NCI-H510A (cell line): ENCODE results near the gene TEX48.
A peak's percentile ranks its signal among the peaks of the same experiment; 100 is the strongest.

Experiments used
- DNase-seq: peaks from one replicate; lab custom pipeline; 2025; lab: John Stamatoyannopoulos, UW

Gene TEX48

GRCh38 chr9:114693248-114693855 lies 11.4 kb upstream of the TEX48 start:
- DNase-seq, result no peak

DNA sequence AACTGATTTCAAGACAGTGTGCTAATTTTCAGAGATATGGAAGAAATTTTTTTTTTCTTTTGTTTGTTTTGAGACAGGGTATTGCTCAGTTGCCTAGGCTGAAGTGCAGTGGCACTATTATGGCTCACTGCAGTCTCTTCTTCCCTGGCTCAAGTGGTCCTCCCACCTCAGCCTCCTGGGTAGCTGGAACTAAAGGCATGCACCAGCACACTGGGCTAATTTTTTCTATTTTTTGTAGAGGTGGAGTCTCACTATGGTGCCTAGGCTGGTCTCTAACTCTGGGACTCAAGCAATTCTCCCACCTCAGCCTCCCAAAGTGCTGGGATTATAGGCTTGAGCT lies 9.9 kb upstream of the TEX48 start:
- DNase-seq, result no peak

DNA sequence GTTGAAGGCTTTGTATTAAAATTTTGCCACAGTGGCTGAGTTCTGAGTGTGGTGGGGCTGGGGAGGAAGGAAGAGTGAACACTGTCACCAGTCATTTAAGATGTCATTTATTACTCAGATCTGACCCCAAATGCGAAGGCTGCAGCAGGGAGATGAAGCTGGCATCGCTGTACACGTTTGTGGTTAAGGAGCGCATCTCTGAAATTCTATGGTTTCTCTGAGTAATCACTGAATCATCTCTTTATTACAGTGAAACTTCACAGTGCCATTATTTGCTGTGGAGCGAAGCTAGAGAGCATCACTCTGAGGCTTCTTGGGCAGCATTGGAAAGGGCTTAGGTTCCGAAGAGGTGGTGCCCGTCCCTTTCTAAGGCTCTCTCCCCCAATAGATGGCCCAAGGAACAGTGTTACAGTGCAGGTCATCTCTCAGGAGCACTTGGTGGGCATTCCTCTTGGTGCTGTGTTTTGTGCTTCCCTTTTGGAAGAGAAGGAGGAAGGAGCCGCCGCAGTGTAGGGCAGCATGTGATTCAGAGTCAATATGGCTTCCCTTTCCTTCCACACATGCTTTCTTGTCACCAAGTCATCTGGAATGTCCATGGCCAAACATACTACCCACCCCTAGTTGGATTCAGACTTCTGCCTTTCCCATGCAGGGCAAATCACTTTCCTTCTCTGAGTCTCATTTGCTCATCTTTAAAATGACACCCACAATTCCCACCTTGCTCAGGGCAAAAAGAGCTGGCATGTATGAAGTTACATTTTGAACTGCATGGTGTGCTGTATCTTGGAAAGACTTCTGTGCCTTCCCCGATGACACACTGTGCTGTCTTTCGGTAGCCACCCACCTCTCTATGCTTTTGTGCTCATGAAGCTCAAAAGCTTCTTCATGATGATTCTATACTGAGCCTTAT lies 9.3 kb upstream of the TEX48 start:
- DNase-seq, result no peak

DNA sequence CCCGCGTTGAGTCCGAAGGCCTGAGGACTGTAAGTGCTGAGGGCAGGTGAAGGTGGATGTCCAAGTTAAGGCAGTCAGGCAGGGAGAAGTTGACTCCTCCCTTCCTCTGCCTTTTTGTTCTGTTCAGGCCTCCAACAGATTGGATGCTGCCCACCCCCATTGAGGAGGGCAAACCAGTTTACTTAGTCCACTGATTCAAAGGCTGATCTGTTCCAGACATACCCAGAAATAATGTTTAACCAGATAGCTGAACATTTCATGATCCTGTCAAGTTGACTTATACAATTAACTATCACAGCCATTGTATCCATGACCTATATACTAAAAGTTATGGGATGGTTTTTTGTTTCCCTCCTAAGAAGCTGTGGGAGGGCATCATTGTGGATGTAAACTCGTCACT lies 8.3 kb upstream of the TEX48 start:
- no peak for DNase-seq

GRCh38 chr9:114689813-114690212 lies 7.8 kb upstream of the TEX48 start:
- DNase-seq, result no peak

DNA sequence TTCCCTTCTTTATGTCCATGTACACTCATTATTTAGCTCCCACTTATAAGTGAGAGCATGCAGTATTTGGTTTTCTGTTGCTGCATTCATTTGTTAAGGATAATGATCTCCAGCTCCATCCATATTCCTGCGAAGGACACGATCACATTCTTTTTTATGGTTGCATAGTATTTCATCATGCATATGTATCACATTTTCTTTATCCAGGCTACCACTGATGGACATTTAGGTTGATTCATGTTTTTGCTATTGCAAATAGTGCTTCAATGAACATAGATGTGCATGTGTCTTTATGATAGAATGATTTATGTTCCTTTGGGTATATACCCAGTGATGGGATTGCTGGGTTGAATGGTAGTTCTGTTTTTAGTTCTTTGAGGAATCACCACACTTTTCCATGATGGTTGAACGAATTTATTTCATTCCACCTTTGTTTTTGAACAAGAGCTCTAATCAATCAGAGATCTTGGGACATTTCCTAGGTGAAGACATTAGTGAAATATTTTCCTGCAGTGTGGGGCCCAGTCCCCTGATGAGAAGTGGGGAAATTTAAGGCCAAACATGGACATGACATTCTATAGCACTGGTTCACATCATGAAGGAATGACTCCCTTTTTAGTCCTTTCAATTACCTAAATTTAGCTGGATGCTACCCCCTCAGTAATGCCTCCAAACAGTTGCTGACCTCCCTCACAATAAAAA lies 7.1 kb upstream of the TEX48 start:
- no peak for DNase-seq

DNA sequence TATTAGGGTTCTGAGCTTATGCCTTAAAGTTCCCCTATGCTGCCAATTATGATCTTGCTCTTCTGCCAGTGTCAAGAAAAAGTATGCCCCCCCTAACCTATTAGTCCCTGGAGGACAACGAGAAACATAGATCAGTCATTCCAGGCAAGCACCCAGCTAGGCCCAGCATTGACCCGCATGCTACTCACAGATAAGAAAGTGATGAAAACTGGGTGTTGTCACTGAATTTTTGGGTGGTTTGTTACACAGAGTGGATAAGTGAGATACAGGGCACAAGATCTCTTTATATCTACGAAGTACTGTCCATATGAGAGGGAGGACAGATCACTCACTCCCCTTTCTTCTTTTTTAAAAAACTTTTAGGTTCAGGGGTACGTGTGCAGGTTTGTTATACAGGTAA lies 6.4 kb upstream of the TEX48 start:
- DNase-seq, result no peak

DNA sequence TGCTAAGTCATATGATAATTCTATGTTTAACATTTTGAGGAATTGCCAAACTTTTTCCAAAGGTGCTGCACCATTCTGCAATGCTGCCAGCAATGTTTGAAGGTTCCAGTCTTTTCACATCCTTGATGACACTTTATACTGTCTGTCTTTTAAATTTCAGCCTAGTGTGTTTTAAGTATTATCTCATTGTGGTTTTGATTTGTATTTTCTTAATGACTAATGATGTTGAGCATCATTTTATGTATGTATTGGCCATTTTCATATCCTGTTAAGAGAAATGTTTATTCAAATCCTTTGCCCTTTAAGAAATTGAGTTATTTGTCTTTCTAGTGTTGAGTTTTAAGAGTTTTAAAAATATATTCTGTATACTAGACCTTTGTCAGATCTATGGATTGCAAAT lies 5.0 kb upstream of the TEX48 start:
- DNase-seq, result no peak

GRCh38 chr9:114685951-114686350 lies 4.0 kb upstream of the TEX48 start:
- DNase-seq, result no peak

- DNase-seq, result no peak
Observed at GRCh38 chr9:114684036-114684435, 2.0 kb upstream of the TEX48 start.

DNA sequence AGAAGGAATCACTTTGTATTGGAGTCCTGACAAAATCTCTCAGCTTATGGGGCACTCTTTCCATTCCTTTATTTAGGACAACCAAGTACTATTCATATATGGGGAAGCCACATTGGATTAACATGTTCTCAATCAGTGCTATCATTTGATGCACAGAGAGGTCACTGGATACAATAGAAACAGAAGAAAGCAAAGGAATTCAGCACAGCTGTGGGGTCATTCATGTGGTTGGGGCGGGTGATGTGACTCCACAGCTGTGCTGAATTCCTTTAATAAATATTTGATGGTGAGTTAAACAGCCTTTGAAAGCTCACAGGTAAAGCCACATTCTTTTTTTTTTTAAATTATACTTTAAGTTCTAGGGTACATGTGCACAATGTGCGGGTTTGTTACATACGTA lies 854 bp upstream of the TEX48 start:
- DNase-seq, result no peak

GRCh38 chr9:114680259-114681001 lies 1.6 kb downstream of the TEX48 start:
- no peak for DNase-seq

DNA sequence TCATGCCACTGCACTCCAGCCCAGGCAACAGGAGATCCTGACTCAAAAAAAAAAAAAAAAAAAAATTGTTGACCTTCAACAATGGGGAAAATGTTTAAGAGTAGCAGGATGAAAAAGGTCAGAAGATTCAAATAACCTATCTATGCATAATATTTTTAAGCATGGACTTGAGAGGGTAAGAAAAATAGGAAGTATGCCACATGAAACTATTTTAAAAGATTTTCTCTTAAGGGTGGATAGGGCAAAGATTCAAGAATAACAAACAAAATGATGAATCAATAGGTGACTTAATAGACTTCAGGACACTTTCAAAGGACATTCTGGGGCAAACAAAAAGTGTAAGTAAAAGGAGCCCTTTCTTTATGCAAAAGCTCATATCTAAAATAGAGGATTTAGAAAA lies 3.2 kb downstream of the TEX48 start:
- no peak for DNase-seq

GRCh38 chr9:114678130-114678529 lies 3.9 kb downstream of the TEX48 start:
- no peak for DNase-seq

GRCh38 chr9:114677418-114677817 lies 4.6 kb downstream of the TEX48 start:
- DNase-seq, result peak; percentile 83

GRCh38 chr9:114676901-114677300 lies 5.1 kb downstream of the TEX48 start:
- no peak for DNase-seq

- no peak for DNase-seq
Observed at GRCh38 chr9:114674798-114675540, 7.0 kb downstream of the TEX48 start.

- DNase-seq, result no peak
Observed at GRCh38 chr9:114674076-114674797, 7.8 kb downstream of the TEX48 start.

GRCh38 chr9:114671605-114672004 lies 10.4 kb downstream of the TEX48 start:
- DNase-seq, result peak; percentile 27

- no peak for DNase-seq
Observed at GRCh38 chr9:114669961-114670360, 12.0 kb downstream of the TEX48 start.

GRCh38 chr9:114668146-114668545 lies 13.8 kb downstream of the TEX48 start:
- DNase-seq, result no peak
